Measurements from ENCODE around the gene SCPEP1.
A peak's percentile ranks its signal among the peaks of the same experiment; 100 is the strongest.

- TF ChIP-seq YY1 (IDR thresholded peaks at IDR 0.05; ENCODE audit: insufficient read depth, insufficient read length) (peak; percentile 82), ZNF274 (IDR thresholded peaks at IDR 0.05; ENCODE audit: low read depth, low read length) (no peak)
These were observed 17.1 kb upstream of the SCPEP1 start, which contains the start of gene COIL for GRCh38 chr17:56960596-56961538.

Measured in NT2/D1 (cell line).